GM10847 (cell line): ENCODE results near the gene NEK4.

Source experiments
- POLR2A ChIP-seq: IDR thresholded peaks from 2 replicates; pipeline ENCODE4 v1.6.1; 2011; ENCODE audit not compliant: insufficient read length; ENCODE audit errors: extremely low read depth

Gene NEK4

DNA sequence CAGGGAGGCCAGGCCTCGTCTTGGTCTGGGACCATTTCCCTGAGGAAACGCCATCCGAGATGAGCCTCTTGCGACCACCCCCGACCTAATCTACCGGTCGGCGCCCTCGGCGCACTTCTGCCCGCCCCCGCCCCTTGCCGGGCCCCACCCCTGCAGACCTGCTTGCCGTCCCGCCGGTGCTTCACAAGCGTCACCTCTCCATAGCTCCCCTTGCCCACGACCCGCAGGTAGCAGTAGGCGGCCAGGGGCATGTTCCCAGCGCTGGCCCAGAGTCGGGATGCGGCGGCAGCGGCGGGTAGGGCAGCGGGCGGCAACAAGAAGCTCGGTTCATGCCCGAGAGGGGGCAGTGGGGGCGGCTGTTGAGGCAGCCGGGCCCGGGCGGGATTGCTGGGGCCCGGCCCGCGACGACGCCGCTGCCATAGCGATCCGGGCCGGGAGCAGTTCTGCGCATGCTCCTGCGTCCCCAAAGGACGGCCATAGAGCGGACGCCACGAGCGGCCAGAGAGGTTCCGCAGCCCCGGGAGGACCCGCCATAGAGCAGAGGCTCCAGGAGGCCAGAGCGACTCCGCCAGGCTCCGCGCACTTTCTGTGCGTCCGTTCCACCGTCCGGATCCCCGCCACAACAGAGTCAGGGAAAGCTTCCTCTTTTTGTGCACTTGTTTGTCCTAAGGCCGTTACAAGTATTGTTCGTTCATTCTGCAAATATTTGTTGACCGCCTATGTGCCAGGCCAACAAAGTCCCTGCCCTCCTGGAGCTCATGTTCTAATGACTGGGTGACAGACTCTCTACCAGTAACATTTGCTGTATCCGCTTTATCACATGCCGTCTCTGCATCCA is at the start of gene NEK4:
NEK4 (minus strand) TSS at position 445 of the 838 bp plus-strand sequence; CDS start at position 251, 194 bp downstream.
- peak; percentile 69 for TF ChIP-seq POLR2A

GRCh38 chr3:52819936-52820335 is 49.2 kb upstream of the NEK4 start:
- no peak for TF ChIP-seq POLR2A

- TF ChIP-seq POLR2A = no peak
These were observed 47.1 kb upstream of the NEK4 start for GRCh38 chr3:52817860-52818259.

DNA sequence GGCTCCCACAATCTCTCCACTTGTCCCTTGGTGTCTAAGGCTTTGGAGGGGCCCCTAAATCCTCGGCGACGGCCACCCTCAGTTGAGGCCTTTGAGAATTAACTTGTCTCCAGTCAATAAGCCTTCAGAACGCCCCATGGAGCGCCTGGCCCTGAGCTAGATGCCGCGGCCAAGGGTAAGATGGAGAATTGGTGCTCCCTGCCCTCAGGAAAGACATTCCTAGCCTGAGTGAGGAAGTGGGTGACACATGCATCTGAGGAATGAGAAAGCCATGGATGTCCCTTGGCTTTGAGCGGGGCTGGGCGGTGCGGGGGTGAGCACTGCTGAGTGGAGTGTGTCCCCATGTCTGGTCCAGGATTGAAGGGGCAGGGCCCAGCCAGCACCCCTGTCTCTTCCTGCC is 46.5 kb upstream of the NEK4 start:
- TF ChIP-seq POLR2A = no peak

GRCh38 chr3:52816654-52817053 is 45.9 kb upstream of the NEK4 start:
- TF ChIP-seq POLR2A = no peak

- TF ChIP-seq POLR2A = no peak
These were observed 45.5 kb upstream of the NEK4 start for GRCh38 chr3:52816199-52816598.

- TF ChIP-seq POLR2A = no peak
These were observed 43.1 kb upstream of the NEK4 start for GRCh38 chr3:52813810-52814209.

- TF ChIP-seq POLR2A = no peak
These were observed 40.8 kb upstream of the NEK4 start for GRCh38 chr3:52811452-52812011.

GRCh38 chr3:52810923-52811322 is 40.2 kb upstream of the NEK4 start:
- TF ChIP-seq POLR2A = no peak

DNA sequence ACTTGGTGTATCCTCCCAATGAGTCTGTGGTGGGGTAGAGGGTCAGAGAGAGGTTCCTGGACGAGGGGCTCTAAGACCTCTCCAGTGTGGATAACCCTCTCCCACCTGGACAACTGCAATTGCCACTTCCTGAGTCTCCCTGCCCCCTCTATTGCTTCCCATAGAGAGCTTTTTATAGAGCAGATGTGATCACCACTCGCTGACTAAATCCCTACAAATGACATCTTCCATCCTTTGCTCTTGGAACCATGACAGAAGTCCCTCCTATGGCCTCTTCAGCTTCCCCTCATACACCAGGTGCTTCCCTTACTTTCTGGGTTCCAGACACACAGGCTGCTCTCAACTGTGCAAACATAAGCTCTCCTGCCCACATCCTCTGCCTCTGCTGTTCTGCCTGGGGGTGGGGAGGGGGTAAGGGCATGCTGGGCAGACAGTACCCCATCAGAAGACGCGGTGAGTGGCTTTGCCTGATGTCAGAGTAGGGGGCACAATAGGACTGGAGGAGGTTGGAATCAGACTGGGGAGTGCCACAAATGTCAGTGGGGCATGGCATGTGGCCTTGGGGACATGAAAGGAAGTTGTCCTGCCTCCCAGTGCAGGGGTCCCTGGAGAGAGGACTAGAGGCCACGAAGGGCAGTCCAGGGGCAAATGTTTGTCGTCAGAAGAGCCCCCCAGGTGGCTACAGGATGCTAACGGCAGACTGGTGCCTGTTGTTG is 39.1 kb upstream of the NEK4 start:
- no peak for TF ChIP-seq POLR2A

DNA sequence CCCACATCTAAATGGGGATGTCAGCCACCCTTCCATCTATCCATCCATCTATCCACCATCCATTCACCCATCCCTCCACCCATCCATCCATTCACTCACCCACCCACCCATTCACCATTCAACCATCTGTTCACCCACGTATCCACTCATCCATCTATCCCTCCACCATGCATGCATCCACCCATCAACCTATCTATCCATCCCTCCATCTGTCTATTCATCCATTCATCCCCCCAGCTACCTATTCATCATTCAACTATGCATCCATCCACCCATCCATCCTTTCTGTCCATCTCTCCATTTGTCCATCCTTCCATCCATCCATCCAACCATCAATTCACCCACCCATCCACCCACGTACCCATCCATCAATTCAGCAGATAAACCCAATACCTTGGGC is 38.4 kb upstream of the NEK4 start:
- no peak for TF ChIP-seq POLR2A

GRCh38 chr3:52805270-52806039 is 34.7 kb upstream of the NEK4 start:
- TF ChIP-seq POLR2A = no peak

- no peak for TF ChIP-seq POLR2A
These were observed 31.1 kb upstream of the NEK4 start for GRCh38 chr3:52801839-52802238.

DNA sequence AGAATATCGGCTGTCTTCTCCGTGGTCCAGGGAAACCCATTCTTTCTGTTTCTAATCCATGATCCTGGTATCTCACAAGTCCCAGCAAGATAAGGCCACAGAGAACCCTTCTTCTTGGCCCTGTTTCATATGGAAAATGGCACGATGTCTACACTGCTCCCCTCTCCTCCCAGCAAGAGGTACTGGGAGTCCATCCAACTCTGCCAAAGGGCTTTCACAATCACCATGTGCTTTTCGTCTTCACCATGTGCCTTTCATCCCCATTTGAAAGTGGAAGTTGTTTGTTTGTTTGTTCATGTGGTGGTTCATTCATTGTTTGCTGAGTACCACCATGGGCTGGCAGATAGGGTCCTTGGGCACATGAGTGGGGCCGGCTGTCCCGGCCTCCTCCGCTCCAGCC is 29.3 kb upstream of the NEK4 start:
- no peak for TF ChIP-seq POLR2A

DNA sequence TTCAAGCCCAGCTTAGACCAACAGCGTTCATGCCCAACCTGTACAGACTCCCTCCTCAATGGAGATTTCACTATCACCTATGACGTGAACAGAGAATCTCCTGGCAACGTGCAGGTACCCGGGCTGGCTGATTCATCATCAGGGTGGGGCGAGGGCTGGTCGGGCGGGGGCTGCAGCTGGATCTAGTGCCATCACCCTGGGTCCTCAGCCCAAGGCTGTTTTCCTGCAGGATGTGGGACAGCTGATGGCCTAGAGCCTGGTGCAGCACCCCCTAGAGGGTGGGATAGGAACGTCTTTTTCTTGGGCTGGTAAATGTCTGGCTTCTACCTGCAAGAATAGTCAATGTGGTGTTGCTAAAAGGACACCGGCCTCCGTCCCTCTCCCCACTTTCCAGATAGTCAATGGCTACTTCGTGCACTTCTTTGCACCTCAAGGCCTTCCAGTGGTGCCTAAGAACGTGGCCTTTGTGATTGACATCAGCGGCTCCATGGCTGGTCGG is 28.3 kb upstream of the NEK4 start:
- TF ChIP-seq POLR2A = no peak
